ENCODE results near the gene SCML1.

The SCML1 gene

GRCh38 chrX:17798921-17799320 is 61.6 kb downstream of the SCML1 start:
- Histone ChIP-seq H3K27me3 (ENCODE audit: control insufficient read depth, low read length) (no peaks in the 10 kb centered on the region), H4K20me1 (ENCODE audit: control insufficient read depth, insufficient read depth, low read depth, low read length) (no peaks in the 10 kb centered on the region), H3K27ac (ENCODE audit: low read depth, low read length) (no peak overlapping the region), H3K4me2 (ENCODE audit: low read length) (no peak overlapping the region), H3K9me2 (replicated peaks; ENCODE audit: control insufficient read depth, low read length) (no peaks in the 10 kb centered on the region), H3K4me1 (ENCODE audit: control insufficient read depth, low read length) (no peaks in the 10 kb centered on the region), H3K9me3 (ENCODE audit: control insufficient read depth, insufficient read depth, low read length) (no peaks in the 10 kb centered on the region), H3K79me2 (ENCODE audit: control insufficient read depth, low read length) (no peaks in the 10 kb centered on the region), H3K36me3 (ENCODE audit: control insufficient read depth, low read length) (no peaks in the 10 kb centered on the region), H3F3A (ENCODE audit: control insufficient read depth, insufficient read depth) (no peaks in the 10 kb centered on the region), H3K4me3 (ENCODE audit: low read length) (no peak overlapping the region)
- TF ChIP-seq EZH2phosphoT487 (IDR thresholded peaks at IDR 0.05; ENCODE audit: borderline replicate concordance, low read length) (no peak), CTCF (IDR thresholded peaks at IDR 0.05; ENCODE audit: low read depth, low read length, poor library complexity, severe bottlenecking) (no peak)

DNA sequence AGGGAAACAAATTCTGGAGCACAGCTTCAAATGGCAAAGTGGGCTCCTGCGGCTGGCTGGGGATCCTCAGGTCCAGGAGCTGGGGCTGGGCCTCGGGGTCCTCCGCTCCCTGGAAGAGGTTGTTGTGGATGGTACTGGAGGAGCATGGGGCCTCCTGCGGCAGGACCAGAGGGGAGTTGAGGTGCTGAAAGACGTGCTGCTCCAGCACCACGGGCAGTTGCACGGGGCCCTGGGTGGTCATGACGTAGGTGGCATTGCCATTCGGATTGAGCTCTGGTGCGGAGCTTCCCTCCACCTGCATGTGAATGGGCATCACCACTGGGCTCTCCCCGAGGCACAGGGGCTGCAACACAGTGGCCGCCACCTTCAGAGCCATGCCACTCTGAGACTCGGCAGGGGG is 64.1 kb downstream of the SCML1 start:
- H3K27ac ChIP-seq (ENCODE audit: low read depth, low read length), result no peak overlapping the region
- H3F3A ChIP-seq (ENCODE audit: control insufficient read depth, insufficient read depth), result no peaks in the 10 kb centered on the region
- H3K27me3 ChIP-seq (ENCODE audit: control insufficient read depth, low read length), result no peaks in the 10 kb centered on the region
- no peaks in the 10 kb centered on the region for H3K36me3 ChIP-seq (ENCODE audit: control insufficient read depth, low read length)
- no peaks in the 10 kb centered on the region for H3K4me1 ChIP-seq (ENCODE audit: control insufficient read depth, low read length)
- no peak overlapping the region for H3K4me3 ChIP-seq (ENCODE audit: low read length)
- H3K4me2 ChIP-seq (ENCODE audit: low read length), result no peak overlapping the region
- no peaks in the 10 kb centered on the region for H3K79me2 ChIP-seq (ENCODE audit: control insufficient read depth, low read length)
- no peaks in the 10 kb centered on the region for H3K9me2 ChIP-seq (replicated peaks; ENCODE audit: control insufficient read depth, low read length)
- no peaks in the 10 kb centered on the region for H3K9me3 ChIP-seq (ENCODE audit: control insufficient read depth, insufficient read depth, low read length)
- no peak for TF ChIP-seq EZH2phosphoT487 (IDR thresholded peaks at IDR 0.05; ENCODE audit: borderline replicate concordance, low read length)
- no peak for TF ChIP-seq CTCF (IDR thresholded peaks at IDR 0.05; ENCODE audit: low read depth, low read length, poor library complexity, severe bottlenecking)
- no peaks in the 10 kb centered on the region for H4K20me1 ChIP-seq (ENCODE audit: control insufficient read depth, insufficient read depth, low read depth, low read length)

GRCh38 chrX:17802756-17803155 is 65.5 kb downstream of the SCML1 start:
- TF ChIP-seq CTCF (IDR thresholded peaks at IDR 0.05; ENCODE audit: low read depth, low read length, poor library complexity, severe bottlenecking), result no peak
- no peak for TF ChIP-seq EZH2phosphoT487 (IDR thresholded peaks at IDR 0.05; ENCODE audit: borderline replicate concordance, low read length)
- Histone ChIP-seq H3K36me3 (ENCODE audit: control insufficient read depth, low read length) (no peaks in the 10 kb centered on the region), H3K4me2 (ENCODE audit: low read length) (no peak overlapping the region), H3K79me2 (ENCODE audit: control insufficient read depth, low read length) (no peaks in the 10 kb centered on the region), H3K27me3 (ENCODE audit: control insufficient read depth, low read length) (no peaks in the 10 kb centered on the region), H3K27ac (ENCODE audit: low read depth, low read length) (no peak overlapping the region), H3K4me1 (ENCODE audit: control insufficient read depth, low read length) (no peaks in the 10 kb centered on the region), H3F3A (ENCODE audit: control insufficient read depth, insufficient read depth) (no peaks in the 10 kb centered on the region), H3K9me2 (replicated peaks; ENCODE audit: control insufficient read depth, low read length) (no peaks in the 10 kb centered on the region), H3K4me3 (ENCODE audit: low read length) (no peak overlapping the region), H4K20me1 (ENCODE audit: control insufficient read depth, insufficient read depth, low read depth, low read length) (no peaks in the 10 kb centered on the region), H3K9me3 (ENCODE audit: control insufficient read depth, insufficient read depth, low read length) (no peaks in the 10 kb centered on the region)

DNA sequence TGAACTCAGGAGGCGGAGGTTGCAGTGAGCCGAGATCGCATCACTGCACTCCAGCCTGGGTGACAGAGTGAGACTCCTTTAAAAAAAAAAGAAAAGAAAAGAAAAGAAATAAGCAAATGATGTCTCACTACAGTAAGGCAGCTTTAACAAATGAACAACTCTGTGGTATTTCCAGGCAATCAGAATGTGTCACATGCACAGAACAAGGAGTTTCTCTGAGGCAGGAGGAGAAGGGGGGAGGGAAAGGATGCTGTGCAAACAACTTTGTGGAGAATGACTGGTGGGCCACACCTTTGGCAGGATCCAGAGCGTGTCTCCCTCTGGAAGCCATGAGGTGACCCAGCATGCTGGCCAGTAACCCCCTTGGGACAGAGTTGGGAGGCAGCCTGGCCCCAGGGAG is 66.2 kb downstream of the SCML1 start:
- H3K27me3 ChIP-seq (ENCODE audit: control insufficient read depth, low read length), result no peaks in the 10 kb centered on the region

More for the DNA sequence above, 66.2 kb downstream of the SCML1 start:
- Histone ChIP-seq H3F3A (ENCODE audit: control insufficient read depth, insufficient read depth) (no peaks in the 10 kb centered on the region), H3K9me3 (ENCODE audit: control insufficient read depth, insufficient read depth, low read length) (no peaks in the 10 kb centered on the region), H3K9me2 (replicated peaks; ENCODE audit: control insufficient read depth, low read length) (no peaks in the 10 kb centered on the region), H3K4me2 (ENCODE audit: low read length) (no peak overlapping the region), H3K27ac (ENCODE audit: low read depth, low read length) (no peak overlapping the region), H3K79me2 (ENCODE audit: control insufficient read depth, low read length) (no peaks in the 10 kb centered on the region), H3K36me3 (ENCODE audit: control insufficient read depth, low read length) (no peaks in the 10 kb centered on the region), H3K4me3 (ENCODE audit: low read length) (no peak overlapping the region), H3K4me1 (ENCODE audit: control insufficient read depth, low read length) (no peaks in the 10 kb centered on the region), H4K20me1 (ENCODE audit: control insufficient read depth, insufficient read depth, low read depth, low read length) (no peaks in the 10 kb centered on the region)
- TF ChIP-seq CTCF (IDR thresholded peaks at IDR 0.05; ENCODE audit: low read depth, low read length, poor library complexity, severe bottlenecking) (no peak), EZH2phosphoT487 (IDR thresholded peaks at IDR 0.05; ENCODE audit: borderline replicate concordance, low read length) (no peak)
